Measurements from ENCODE around the gene NRDE2.

Gene NRDE2

DNA sequence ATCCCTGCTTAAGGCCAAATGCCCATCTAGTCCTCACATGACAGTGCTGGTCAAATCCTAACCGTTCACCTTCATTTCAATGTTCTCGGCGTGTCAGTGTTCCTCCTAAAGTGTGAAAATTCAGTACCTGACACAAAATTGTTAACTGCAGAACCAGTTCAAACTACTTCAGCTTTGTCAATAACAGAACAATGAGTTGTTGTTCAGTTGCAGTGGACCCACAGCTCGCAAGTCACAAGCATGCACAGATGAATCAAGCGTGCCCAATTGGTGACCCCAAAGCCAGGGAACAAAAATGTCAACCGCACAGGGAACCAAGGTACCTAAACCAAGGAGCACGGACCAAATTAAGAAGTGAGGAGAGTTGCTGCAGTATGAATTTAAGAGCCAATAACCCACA lies 23.2 kb downstream of the NRDE2 start:
- no peak for FAIRE-seq
- TF ChIP-seq POLR2AphosphoS5 (IDR thresholded peaks at IDR 0.05; ENCODE audit: low read depth, low read length): no peak
- TF ChIP-seq POLR2A (IDR thresholded peaks at IDR 0.05; ENCODE audit: low read depth, low read length): no peak
- no peak for TF ChIP-seq TAF1 (IDR thresholded peaks at IDR 0.05; ENCODE audit: borderline replicate concordance, low read depth, low read length)
- DNase-seq (ENCODE audit: insufficient read length): no peak

DNA sequence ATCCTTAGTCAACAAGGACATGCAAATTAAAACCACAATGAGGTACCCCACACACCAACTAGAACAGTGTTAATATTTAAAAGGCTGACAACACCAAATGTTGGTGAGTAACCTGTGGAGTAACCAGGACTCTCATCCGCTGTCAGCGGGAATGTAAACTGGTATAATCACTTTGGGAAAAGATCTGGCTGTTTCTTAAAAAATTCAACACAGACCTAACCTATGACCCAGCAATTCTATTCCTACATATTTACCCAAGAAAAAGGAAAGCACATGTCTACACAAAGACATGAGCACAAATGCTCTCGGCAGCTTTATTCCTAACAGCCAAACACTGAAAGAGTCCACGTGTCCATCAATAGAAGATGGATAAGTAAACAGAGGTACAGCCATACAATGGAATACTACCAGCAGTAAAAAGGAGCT lies 26.6 kb downstream of the NRDE2 start:
- DNase-seq (ENCODE audit: insufficient read length) (no peak), FAIRE-seq (peak; percentile 48)
- TF ChIP-seq POLR2AphosphoS5 (IDR thresholded peaks at IDR 0.05; ENCODE audit: low read depth, low read length) (no peak), TAF1 (IDR thresholded peaks at IDR 0.05; ENCODE audit: borderline replicate concordance, low read depth, low read length) (no peak), POLR2A (IDR thresholded peaks at IDR 0.05; ENCODE audit: low read depth, low read length) (no peak)

DNA sequence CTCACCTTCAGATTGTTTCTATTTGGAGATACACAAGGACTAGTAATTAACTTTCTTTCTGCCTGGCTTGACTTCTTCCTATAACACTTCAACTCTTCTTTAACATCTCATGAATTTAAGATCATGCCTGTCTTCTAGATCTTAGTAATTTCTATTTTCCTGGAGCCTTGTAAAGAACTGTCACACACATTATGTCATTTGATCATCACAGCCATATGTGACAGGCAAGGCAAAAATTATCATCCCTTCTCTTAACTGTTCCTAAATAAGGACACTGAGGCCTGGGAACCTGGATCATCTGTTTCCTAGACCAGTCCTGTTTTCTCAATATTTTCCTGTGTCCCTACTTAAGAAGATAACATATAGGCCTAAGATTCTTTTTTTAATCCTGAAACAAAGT lies 27.2 kb downstream of the NRDE2 start:
- FAIRE-seq (no peak), DNase-seq (ENCODE audit: insufficient read length) (no peak)
- TF ChIP-seq TAF1 (IDR thresholded peaks at IDR 0.05; ENCODE audit: borderline replicate concordance, low read depth, low read length) (no peak), POLR2AphosphoS5 (IDR thresholded peaks at IDR 0.05; ENCODE audit: low read depth, low read length) (no peak), POLR2A (IDR thresholded peaks at IDR 0.05; ENCODE audit: low read depth, low read length) (no peak)

DNA sequence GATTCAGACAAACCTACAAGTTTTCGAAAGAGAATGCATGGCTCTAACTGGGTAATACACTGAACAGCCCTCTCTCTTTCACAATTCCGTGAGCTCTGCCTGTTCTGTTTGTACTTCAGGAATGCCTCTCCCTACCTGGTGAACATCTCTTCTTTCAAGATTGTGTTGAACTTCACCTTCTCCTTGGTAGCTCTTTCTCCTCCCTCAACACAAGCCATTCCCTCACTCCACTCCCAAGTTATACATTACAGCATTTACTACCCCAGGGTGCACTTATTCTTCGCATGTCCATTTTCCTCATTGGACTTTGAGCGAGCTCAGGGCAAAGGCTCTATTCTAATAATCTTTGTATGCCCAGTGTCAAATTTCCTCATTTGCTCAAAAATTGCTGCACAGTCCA lies 28.3 kb downstream of the NRDE2 start:
- DNase-seq (ENCODE audit: insufficient read length): no peak
- TF ChIP-seq POLR2AphosphoS5 (IDR thresholded peaks at IDR 0.05; ENCODE audit: low read depth, low read length) (no peak), POLR2A (IDR thresholded peaks at IDR 0.05; ENCODE audit: low read depth, low read length) (no peak), TAF1 (IDR thresholded peaks at IDR 0.05; ENCODE audit: borderline replicate concordance, low read depth, low read length) (no peak)
- no peak for FAIRE-seq

DNA sequence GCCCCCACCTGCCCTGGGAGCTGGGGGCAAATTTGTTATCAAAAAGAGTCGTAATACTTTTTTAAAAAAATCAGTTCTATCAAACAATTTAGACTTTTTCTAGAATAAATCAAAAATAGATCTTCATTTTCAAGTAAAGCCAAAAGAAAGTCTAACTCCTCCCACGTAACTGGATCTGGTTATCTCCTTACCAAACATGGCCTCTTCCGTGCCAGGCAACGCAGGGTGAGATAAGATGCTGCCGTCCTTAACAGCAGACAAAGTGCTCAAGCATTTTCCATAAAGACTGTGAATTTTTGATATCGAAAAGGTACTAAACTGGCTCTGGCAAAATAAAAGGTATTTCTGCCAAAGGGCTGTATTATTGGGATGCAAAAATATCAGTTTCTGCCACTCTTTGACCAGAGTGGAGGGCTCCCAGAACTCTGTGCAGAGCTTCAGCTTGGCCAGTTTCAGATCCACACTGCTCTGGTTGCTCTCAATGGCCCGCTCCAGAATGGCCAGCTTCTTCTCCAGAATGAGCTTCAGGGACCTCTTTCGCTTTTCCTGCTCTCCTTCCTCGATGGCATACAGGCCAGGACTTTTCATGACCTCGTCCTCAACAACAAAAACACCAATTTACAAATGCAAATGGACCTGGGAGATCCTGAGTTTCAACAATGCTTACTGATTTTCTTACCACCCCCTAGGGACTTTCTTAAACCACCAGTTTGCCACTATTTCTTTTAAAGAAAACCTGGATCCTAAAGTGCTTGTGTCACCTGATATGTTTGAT lies 29.0 kb downstream of the NRDE2 start:
- TF ChIP-seq POLR2AphosphoS5 (IDR thresholded peaks at IDR 0.05; ENCODE audit: low read depth, low read length): no peak
- TF ChIP-seq TAF1 (IDR thresholded peaks at IDR 0.05; ENCODE audit: borderline replicate concordance, low read depth, low read length): no peak
- TF ChIP-seq POLR2A (IDR thresholded peaks at IDR 0.05; ENCODE audit: low read depth, low read length): no peak
- no peak for DNase-seq (ENCODE audit: insufficient read length)
- no peak for FAIRE-seq

DNA sequence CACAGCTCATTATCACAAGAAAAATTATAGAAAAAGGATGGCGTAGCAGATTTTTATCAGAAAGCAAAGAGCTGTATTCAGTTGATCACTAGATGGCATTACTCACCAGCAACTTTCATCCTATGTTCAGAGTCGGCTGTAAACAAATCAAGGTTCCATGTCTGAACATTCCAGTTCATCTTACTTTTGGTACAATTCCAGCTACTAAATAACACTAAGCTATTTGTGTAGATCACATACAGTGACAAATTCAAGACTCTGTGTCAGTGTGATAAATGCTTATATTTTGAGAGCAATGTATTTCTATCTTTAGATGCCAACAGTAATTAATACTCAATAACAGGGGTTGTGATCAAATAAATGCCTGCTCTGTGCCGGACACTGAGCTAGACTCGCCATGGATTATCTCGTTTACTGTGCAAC lies 30.1 kb downstream of the NRDE2 start:
- DNase-seq (ENCODE audit: insufficient read length): no peak
- FAIRE-seq: no peak
- TF ChIP-seq POLR2A (IDR thresholded peaks at IDR 0.05; ENCODE audit: low read depth, low read length) (no peak), TAF1 (IDR thresholded peaks at IDR 0.05; ENCODE audit: borderline replicate concordance, low read depth, low read length) (no peak), POLR2AphosphoS5 (IDR thresholded peaks at IDR 0.05; ENCODE audit: low read depth, low read length) (no peak)

DNA sequence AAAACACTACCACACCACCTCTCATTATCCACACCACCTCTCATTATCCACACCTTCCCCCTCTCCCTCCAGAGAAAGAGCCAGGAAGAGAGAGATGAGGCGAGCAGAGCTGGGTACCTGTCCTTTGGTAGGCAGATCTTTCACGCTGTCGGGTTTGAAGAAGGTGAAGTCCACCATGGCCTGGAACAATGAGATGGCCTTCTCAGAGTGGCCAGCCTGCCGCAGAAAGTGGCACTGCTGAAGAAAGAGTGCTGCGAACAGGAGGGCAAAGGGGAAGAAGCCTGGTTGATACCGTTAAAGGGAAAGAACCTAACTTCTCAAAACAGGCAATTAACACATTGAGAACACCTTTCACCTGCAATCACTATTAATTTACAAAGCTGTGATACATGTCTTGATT lies 30.6 kb downstream of the NRDE2 start:
- TF ChIP-seq POLR2A (IDR thresholded peaks at IDR 0.05; ENCODE audit: low read depth, low read length) (no peak), POLR2AphosphoS5 (IDR thresholded peaks at IDR 0.05; ENCODE audit: low read depth, low read length) (no peak), TAF1 (IDR thresholded peaks at IDR 0.05; ENCODE audit: borderline replicate concordance, low read depth, low read length) (no peak)
- no peak for DNase-seq (ENCODE audit: insufficient read length)
- no peak for FAIRE-seq

DNA sequence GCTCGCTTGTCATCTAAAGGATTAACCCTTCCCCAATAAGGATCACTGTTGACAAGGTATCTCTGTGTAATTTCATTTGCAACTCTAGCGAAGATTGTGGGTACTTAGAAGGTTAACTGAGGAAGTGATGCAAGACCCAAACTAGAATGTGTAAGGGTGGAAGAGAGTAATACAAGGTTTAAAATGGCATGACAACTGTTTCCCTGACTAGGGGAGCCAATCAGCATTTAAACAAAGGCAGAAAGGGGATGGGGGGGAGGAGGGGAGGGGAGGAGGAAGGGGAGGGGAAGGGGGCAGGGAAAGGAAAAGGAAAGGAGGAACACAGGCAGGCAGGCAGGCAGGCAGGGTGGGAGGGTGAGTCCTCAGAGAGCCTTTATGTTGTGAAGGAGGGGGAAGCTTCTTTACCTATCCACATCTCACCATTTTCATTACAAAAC lies 31.1 kb downstream of the NRDE2 start:
- no peak for TF ChIP-seq POLR2AphosphoS5 (IDR thresholded peaks at IDR 0.05; ENCODE audit: low read depth, low read length)
- no peak for TF ChIP-seq TAF1 (IDR thresholded peaks at IDR 0.05; ENCODE audit: borderline replicate concordance, low read depth, low read length)
- no peak for TF ChIP-seq POLR2A (IDR thresholded peaks at IDR 0.05; ENCODE audit: low read depth, low read length)
- FAIRE-seq (no peak), DNase-seq (ENCODE audit: insufficient read length) (no peak)

DNA sequence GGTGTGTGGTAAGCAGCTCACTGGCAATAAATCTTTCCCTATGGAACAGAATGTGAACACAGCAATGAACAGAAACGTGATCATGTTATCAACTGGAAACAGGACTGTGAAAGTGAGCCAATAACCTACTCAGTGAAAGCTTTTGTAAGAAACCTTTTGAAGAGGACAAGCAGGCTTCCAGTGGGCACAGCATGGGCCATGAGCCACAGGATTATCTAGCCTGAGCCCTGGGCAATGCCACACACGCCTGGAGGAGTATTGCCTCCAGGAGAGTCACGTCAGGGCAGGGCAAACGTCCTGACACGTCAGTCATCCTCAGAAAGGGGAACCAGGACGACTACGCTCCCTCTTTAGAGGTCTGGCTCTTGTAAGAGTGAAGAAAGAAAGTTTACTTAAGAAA lies 32.3 kb downstream of the NRDE2 start:
- FAIRE-seq: no peak
- no peak for DNase-seq (ENCODE audit: insufficient read length)
- TF ChIP-seq POLR2A (IDR thresholded peaks at IDR 0.05; ENCODE audit: low read depth, low read length): no peak
- no peak for TF ChIP-seq TAF1 (IDR thresholded peaks at IDR 0.05; ENCODE audit: borderline replicate concordance, low read depth, low read length)
- TF ChIP-seq POLR2AphosphoS5 (IDR thresholded peaks at IDR 0.05; ENCODE audit: low read depth, low read length): no peak

DNA sequence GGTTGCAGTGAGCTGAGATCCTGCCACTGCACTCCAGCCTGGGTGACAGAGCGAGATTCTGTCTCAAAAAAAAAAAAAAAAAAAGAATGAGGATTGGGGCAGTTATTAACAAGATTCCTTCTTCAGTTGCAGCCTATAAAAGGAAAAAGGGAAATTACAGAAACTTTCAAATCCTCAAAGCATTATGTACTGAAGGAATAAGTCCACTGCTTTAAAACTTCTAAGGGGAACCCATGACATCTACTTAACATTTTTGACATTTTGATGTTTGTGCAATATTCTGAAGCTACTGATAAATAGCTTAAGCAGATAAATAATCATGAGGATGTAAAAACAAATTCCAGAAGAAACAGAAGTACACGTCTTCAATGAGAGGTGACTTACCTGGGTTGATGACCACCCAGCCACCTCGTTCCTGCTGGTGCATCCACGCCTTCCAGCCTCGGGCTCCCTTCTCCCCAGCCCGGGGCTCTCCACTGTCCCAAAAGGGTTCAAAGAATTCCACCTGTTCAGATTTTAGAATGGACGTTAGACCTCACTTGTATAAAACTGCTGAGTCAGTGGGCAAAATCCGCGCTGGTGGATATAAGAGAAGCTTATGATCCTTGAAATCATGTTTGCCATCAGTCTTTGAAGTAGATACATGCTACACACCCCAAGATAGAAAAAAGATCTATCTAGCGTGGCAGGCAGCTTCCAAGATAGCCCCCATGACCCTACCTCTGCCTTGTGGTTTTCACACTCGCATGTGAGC lies 33.7 kb downstream of the NRDE2 start:
- no peak for TF ChIP-seq TAF1 (IDR thresholded peaks at IDR 0.05; ENCODE audit: borderline replicate concordance, low read depth, low read length)
- FAIRE-seq (no peak), DNase-seq (ENCODE audit: insufficient read length) (no peak)

DNA sequence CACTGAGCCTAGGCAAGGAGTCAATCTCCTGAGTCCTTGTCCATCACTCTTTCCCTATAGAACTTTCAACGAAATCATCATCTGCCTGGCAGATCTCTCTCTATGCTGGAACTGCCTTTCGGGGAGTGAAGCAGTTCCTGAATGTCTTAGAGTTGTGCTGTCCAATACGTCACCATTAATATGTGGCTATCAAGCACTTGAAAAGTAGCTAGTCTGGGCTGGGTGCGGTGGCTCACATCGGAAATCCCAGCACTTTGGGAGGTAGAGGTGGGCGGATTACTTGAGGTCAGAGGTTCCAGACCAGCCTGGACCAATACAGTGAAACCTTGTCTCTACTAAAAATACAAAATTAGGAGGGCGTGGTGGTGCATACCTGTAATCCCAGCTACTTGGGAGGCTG lies 35.1 kb downstream of the NRDE2 start:
- DNase-seq (ENCODE audit: insufficient read length): no peak
- no peak for TF ChIP-seq POLR2A (IDR thresholded peaks at IDR 0.05; ENCODE audit: low read depth, low read length)
- no peak for FAIRE-seq

DNA sequence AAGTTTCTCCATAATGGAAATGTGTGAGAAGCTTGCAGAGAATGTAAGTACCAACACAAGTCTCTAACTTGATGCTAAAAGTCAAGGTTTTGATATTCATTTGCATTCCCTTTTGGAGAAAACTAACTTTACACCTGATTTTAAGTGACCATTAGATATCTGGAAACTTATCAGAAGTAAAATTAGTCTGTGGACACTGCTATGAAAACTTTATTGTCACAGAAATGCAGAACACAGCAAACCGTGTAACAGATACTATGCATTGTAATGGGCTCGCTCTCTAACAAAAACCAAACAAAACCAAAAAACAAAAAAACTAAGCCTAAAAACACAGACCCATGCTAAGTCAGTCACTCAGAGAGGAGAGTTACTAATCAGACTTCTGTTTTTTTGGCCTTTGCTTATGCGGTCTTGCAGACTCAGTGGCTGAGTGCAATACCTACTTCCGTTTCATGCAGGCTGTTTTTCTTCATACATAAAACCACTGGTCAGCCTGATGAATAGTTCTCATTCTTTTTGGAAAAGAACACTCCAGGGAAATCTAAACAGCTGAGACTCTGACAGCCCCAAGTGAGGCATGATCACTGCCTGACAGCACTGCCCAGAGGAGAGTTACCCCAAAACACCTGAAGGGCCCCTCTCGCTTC lies 35.7 kb downstream of the NRDE2 start:
- FAIRE-seq: no peak
- TF ChIP-seq TAF1 (IDR thresholded peaks at IDR 0.05; ENCODE audit: borderline replicate concordance, low read depth, low read length) (no peak), POLR2AphosphoS5 (IDR thresholded peaks at IDR 0.05; ENCODE audit: low read depth, low read length) (no peak), POLR2A (IDR thresholded peaks at IDR 0.05; ENCODE audit: low read depth, low read length) (no peak)
- DNase-seq (ENCODE audit: insufficient read length): no peak
